ENCODE data around the gene CASP1. TPM values are rescaled to one million over a fixed set of nuclear protein-coding genes. Genes with fewer than 3 reads are reported as not detected.
"Not testable (repeated sequence)": the region's sequence is repeated elsewhere in the genome, so short reads cannot be mapped to it uniquely, and the experiment has no call there.

CASP1 gene
- total RNA-seq, 1 donor from 2014 or later: not detected

GRCh38 chr11:105040703-105041102 lies 5.8 kb upstream of the CASP1 start:
- Mint-ChIP-seq H3K4me3 (ENCODE audit: unreplicated experiment) (no peak overlapping the region), H3K36me3 (ENCODE audit: unreplicated experiment) (no peaks in the 10 kb centered on the region), H3K27ac (ENCODE audit: unreplicated experiment) (no peak overlapping the region), H3K9me3 (ENCODE audit: unreplicated experiment) (no peaks in the 10 kb centered on the region), H3K27me3 (ENCODE audit: unreplicated experiment) (no peaks in the 10 kb centered on the region), H3K4me1 (ENCODE audit: low read depth, unreplicated experiment) (no peaks in the 10 kb centered on the region)
- TF ChIP-seq, protein P1, sequence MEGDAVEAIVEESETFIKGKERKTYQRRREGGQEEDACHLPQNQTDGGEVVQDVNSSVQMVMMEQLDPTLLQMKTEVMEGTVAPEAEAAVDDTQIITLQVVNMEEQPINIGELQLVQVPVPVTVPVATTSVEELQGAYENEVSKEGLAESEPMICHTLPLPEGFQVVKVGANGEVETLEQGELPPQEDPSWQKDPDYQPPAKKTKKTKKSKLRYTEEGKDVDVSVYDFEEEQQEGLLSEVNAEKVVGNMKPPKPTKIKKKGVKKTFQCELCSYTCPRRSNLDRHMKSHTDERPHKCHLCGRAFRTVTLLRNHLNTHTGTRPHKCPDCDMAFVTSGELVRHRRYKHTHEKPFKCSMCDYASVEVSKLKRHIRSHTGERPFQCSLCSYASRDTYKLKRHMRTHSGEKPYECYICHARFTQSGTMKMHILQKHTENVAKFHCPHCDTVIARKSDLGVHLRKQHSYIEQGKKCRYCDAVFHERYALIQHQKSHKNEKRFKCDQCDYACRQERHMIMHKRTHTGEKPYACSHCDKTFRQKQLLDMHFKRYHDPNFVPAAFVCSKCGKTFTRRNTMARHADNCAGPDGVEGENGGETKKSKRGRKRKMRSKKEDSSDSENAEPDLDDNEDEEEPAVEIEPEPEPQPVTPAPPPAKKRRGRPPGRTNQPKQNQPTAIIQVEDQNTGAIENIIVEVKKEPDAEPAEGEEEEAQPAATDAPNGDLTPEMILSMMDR (IDR thresholded peaks at IDR 0.05; ENCODE audit: partially characterized antibody, unreplicated experiment): no peak
- DNase-seq: no peak

DNA sequence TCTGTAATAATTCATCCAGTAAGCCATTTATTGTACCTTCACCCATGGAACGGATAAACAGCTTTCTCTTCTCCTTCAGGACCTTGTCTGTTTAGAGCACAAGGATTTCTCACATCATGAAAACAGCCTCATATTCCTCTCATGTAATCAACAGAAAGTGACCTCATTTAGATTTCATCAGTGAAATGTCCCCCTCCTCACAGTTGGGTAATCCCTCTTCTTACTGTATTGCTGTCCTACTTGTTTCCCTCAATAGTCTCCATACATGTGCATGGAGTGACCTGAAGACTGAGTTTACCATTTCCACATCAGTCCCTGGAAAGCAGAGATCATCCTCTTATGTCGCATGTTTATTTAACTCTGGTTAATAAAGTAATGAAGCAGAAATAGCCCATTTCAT lies 556 bp downstream of the CASP1 start:
- not testable (repeated sequence) for H3K27ac Mint-ChIP-seq (ENCODE audit: unreplicated experiment); H3K4me1 Mint-ChIP-seq (ENCODE audit: low read depth, unreplicated experiment); DNase-seq; H3K36me3 Mint-ChIP-seq (ENCODE audit: unreplicated experiment); H3K4me3 Mint-ChIP-seq (ENCODE audit: unreplicated experiment); H3K27me3 Mint-ChIP-seq (ENCODE audit: unreplicated experiment); H3K9me3 Mint-ChIP-seq (ENCODE audit: unreplicated experiment)

GRCh38 chr11:105033781-105034180 lies 1.2 kb downstream of the CASP1 start:
- DNase-seq: no peak
- Mint-ChIP-seq H3K4me3 (ENCODE audit: unreplicated experiment) (no peak overlapping the region), H3K4me1 (ENCODE audit: low read depth, unreplicated experiment) (no peaks in the 10 kb centered on the region), H3K9me3 (ENCODE audit: unreplicated experiment) (no peaks in the 10 kb centered on the region), H3K27me3 (ENCODE audit: unreplicated experiment) (no peaks in the 10 kb centered on the region), H3K36me3 (ENCODE audit: unreplicated experiment) (no peaks in the 10 kb centered on the region), H3K27ac (ENCODE audit: unreplicated experiment) (no peak overlapping the region)
- TF ChIP-seq, protein P1 (IDR thresholded peaks at IDR 0.05; ENCODE audit: partially characterized antibody, unreplicated experiment): no peak

DNA sequence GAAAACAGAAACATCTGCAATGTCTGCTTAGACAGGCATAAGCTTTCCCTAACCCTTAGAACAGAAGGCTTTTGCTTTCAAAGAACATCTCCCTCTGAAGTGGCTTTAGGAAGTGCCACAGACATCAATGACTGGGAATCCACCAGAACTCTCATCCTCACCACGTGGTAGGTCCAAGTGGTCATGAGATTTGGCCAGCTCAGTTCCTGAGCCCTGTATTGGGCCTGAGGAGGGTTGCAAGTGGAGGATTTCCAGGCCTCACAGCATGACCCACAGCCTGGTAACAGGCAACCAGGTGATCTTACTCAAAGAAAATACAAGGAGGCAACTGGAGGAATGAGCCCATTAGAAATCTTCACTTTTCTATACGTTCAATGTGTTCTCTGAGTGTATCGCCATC lies 1.6 kb downstream of the CASP1 start:
- Mint-ChIP-seq H3K4me3 (ENCODE audit: unreplicated experiment) (no peak overlapping the region), H3K9me3 (ENCODE audit: unreplicated experiment) (no peaks in the 10 kb centered on the region), H3K27me3 (ENCODE audit: unreplicated experiment) (no peaks in the 10 kb centered on the region), H3K4me1 (ENCODE audit: low read depth, unreplicated experiment) (no peaks in the 10 kb centered on the region), H3K36me3 (ENCODE audit: unreplicated experiment) (no peaks in the 10 kb centered on the region), H3K27ac (ENCODE audit: unreplicated experiment) (no peak overlapping the region)
- DNase-seq: no peak
- TF ChIP-seq, protein P1 (IDR thresholded peaks at IDR 0.05; ENCODE audit: partially characterized antibody, unreplicated experiment): no peak

- Mint-ChIP-seq H3K4me1 (ENCODE audit: low read depth, unreplicated experiment) (no peaks in the 10 kb centered on the region), H3K4me3 (ENCODE audit: unreplicated experiment) (no peak overlapping the region), H3K36me3 (ENCODE audit: unreplicated experiment) (no peaks in the 10 kb centered on the region), H3K9me3 (ENCODE audit: unreplicated experiment) (no peaks in the 10 kb centered on the region), H3K27me3 (ENCODE audit: unreplicated experiment) (no peaks in the 10 kb centered on the region), H3K27ac (ENCODE audit: unreplicated experiment) (no peak overlapping the region)
- TF ChIP-seq, protein P1 (IDR thresholded peaks at IDR 0.05; ENCODE audit: partially characterized antibody, unreplicated experiment): no peak
- no peak for DNase-seq
These were observed 2.4 kb downstream of the CASP1 start for GRCh38 chr11:105032495-105032894.

- TF ChIP-seq, protein P1 (IDR thresholded peaks at IDR 0.05; ENCODE audit: partially characterized antibody, unreplicated experiment): no peak
- no peaks in the 10 kb centered on the region for H3K36me3 Mint-ChIP-seq (ENCODE audit: unreplicated experiment)
- no peaks in the 10 kb centered on the region for H3K27me3 Mint-ChIP-seq (ENCODE audit: unreplicated experiment)
- H3K4me1 Mint-ChIP-seq (ENCODE audit: low read depth, unreplicated experiment): no peaks in the 10 kb centered on the region
- no peak overlapping the region for H3K4me3 Mint-ChIP-seq (ENCODE audit: unreplicated experiment)
- DNase-seq: no peak
- H3K9me3 Mint-ChIP-seq (ENCODE audit: unreplicated experiment): no peaks in the 10 kb centered on the region
- H3K27ac Mint-ChIP-seq (ENCODE audit: unreplicated experiment): no peak overlapping the region
These were observed 7.3 kb downstream of the CASP1 start for GRCh38 chr11:105027678-105028077.

Data from glutamatergic neuron (in vitro differentiated cells).